HTERT RPE-1 (cell line): Measurements from ENCODE around the gene LRRK2.
"Not testable (repeated sequence)": the region's sequence is repeated elsewhere in the genome, so short reads cannot be mapped to it uniquely, and the experiment has no call there.

Source experiments
- in situ Hi-C: fragments of 300-500 bp; cut with MboI; formaldehyde crosslinking; loops from 4 replicates; pipeline ENCODE4 v1.14.3; 2020; ENCODE audit warnings: low sequenced_read_pairs

The LRRK2 gene

DNA sequence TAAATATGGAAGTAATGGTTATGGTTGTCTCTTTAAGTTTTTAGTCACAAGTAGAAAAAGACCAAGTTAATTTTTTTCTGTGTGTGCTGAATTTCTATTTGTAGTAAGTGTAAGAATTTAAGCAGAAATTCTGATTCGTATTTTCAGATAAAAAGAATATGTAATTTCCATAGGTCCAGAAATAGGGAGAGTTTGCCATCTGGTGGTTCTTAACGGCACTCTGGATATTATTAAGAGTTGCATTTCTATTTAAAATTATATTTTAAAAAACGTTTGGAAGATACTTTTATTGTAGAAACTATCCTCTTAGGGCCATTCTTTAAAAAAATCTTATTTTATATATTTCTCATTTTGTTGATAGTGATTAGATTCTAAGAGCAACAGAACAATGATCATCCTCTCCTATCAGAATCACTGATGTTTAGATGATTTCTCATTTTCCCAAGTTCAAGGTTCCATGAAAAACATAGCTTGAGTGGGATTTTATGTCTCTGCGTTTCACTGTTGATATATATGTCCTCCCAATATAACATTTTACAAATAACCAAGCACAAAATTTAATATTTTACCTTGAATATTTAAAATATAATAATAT, 88.3 kb downstream of the LRRK2 start:
- in situ Hi-C loops, result no loop called here

DNA sequence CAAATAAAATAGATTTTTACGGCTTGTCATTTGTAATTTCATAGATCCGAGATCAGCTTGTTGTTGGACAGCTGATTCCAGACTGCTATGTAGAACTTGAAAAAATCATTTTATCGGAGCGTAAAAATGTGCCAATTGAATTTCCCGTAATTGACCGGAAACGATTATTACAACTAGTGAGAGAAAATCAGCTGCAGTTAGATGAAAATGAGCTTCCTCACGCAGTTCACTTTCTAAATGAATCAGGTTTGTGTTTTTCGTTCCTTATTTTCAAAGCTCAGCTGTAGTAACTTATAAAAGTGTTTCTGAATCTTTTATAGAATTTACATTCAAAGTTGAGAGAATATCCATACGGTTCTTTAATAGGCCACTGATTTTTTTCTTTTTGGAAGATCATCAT, 89.1 kb downstream of the LRRK2 start:
- in situ Hi-C loops, result no loop called here

DNA sequence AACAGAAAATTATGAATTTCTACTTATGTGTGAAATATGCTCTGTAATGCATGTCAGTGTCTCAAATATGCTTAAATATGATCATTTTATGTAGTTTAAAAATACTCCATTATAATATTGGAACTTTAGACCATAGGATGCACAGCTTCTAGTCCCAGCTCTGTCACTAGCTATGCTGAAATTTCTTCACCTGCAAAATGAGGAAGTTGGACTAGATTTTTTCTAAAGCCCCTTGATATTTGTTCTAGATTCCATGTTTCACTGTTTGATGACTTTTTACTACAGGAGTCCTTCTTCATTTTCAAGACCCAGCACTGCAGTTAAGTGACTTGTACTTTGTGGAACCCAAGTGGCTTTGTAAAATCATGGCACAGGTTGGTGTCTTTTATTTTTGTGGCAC, 90.1 kb downstream of the LRRK2 start:
- in situ Hi-C loops, result no loop called here

DNA sequence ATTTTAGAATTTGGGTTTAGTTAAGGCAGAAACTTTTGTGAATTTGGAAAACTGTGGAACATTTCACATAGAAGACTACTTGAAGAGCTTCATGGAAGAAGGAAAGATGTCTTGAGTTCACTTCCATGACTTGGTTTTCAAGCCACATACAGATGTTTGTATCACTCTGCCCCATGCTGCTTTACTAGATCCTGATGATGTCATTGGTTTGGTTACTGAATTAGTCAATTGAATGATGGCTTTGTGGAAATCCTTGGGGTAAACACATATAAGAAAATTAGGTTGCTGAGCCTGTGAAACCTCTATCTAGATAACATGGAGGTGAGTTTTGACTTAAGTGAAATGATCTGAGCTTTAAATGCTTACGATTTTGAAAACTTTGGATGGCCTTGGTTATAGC, 90.6 kb downstream of the LRRK2 start:
- in situ Hi-C loops, result no loop called here

DNA sequence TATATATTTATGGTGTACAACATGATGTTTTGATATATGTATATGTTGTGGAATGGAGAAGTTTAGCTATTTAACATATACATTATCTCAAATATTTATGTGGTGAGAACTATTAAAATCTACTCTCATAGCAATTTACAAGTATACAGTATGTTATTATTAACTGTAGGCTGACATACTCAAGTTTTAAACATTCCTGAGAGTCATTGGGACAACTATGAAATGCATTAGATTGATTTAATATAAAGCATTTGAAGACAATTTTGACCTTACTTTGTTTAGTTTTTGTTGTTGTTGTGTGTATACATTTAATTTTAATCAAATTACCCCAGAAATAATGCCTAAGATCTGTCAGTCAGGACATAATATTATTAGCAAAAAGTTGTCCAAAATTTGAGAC, 99.5 kb downstream of the LRRK2 start:
- in situ Hi-C loops, result no loop called here

DNA sequence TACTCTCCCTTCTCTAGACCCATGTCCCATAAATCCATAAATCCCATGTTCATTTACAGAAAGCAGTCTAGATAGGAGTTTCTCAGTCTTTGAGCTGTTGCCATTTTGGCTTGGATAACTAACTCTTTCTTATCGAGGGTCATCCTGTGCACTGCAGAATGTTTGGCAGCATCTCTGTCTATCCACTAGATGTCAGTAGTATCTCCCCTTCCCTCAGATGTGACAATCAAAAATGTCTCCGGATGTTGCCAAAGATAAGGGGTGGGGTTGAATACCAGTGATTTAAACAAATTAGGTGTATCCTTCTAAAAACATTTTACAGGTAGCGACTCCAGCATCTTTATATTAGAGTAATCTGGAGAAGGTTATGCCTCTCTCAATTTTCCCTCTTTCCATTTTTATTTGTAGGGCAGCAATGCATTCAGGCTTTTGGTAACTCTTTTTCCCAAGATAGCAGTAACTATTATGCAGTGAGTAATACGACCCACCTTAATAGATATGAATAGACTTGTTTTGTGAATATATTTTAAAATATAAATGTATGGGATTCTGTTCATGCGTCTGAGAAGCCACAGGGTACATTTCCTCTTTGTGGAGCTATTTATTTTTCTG, 100.7 kb downstream of the LRRK2 start:
- in situ Hi-C loops, result no loop called here

DNA sequence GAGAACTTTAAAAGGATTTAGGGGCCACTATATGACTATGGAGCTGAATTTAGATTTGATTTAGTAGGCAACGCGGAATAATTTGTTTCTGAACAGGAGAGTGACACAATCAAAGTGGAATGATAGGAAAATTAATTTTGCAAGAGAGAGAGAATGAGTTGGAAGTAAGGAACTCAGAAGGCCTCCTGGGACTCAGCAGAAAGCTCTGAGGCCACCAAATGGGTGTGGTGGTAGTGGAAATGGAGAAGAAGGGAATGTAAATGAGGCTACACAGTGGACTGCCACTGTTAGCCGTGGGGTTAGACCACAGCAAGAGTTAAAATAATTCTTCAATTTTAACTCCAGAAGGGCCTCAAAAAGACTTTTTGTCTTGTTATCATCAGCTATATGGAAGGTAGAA, 102.7 kb downstream of the LRRK2 start:
- in situ Hi-C loops, result no loop called here

DNA sequence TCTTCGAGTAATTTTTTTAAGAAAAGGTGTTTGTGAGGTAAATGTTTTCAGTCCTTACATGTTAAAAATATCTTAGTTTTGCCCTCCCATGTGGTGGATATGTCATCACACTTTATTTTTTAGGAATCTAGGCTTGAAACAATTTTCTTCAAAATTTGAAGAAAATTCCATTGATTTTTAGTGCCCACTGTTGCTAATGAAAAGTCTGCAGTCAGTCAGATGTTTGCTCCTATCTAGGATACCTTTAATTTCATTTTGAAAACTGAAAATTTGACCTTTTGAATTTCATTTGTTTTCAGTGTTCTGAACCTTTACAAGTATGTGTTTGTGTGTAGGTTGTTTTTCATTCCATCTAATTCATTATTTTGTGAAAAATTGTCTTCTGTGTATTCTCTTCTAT, 105.4 kb downstream of the LRRK2 start:
- in situ Hi-C loops, result no loop called here

DNA sequence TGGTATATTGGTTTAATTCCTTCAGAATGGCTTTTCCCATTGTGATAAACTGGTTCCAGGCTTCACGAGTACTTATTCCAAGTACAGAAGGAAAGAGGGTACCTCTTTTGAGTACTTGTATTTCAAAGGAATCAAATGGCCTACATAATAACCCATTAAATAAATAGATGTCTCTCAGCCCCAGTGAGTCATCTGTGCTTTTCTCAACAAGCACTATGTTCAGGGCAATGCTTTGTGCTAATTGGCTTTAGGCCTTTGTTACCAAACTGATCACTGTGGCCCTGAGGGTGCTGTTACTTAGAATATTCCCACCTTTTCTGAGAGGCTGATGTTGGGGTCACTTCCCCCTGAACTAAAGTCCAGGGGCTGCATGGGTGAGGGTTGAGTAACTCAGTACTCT, 107.1 kb downstream of the LRRK2 start:
- in situ Hi-C loops, result no loop called here

DNA sequence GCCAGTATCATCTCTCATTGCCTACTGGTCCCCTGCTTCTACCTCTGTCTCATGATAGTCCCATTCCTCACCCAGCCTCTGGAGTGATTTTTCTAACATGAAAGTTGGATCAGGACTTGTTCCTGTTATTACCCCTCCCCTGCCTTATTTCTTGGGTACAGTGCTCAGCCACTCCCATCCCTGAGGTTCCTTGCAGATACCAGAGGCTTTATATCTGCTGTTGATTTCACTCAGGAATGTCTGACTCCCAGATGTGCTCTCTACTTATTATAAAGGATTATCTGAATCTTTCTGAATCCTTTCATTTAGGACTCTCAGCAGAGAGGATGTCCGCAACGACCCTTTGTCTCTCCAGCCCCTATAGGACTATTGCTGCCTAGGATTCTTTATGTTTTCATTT, 111.2 kb downstream of the LRRK2 start:
- in situ Hi-C loops, result no loop called here

DNA sequence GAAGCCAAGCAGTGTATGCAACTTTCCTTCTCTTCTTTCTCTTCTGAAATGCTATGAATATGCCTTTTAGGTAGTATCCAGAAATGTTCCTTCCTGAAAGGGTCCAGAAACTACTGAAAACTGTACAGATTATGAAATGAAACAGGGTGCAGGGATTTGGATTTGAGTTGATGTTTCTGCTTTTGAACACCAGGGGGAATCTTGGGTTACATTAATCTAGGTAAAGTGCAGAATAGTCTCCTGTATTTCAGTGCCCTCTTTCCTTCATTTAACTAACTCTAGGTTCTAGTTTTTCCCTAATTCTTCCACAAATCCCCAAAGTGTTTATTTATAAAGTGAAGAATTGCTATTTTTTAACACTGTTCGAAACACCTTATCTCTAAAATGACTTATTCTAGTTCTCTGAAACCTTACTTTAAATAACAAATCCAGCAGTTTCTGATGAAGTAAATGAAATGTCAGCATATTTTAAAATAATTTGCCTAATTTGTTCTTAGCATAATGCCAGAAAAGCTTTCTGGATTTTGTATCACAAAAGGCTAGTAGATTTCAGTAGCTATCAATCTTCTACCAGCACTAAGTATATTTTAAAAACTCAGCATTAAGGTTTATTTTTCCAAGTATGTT, 111.9 kb downstream of the LRRK2 start:
- in situ Hi-C loops, result no loop called here

DNA sequence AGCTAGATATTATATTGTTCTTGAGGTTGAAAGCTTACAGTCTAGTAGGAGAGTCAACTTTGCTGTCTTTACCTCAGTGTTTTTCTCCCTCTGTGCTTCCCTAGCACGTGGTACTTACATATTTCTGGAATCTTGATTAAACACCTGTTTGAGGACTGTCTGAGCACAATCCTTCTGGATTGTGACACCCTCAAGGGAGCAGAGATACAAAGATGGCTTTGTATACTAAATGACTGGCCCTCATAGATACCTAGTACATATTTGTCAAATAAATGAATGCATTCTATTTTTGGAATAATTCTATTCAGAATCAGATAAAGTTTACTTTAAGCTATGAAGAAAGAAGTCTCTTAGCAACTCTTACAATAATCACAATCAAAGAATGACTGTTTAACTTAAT, 113.3 kb downstream of the LRRK2 start:
- in situ Hi-C loops, result no loop called here

DNA sequence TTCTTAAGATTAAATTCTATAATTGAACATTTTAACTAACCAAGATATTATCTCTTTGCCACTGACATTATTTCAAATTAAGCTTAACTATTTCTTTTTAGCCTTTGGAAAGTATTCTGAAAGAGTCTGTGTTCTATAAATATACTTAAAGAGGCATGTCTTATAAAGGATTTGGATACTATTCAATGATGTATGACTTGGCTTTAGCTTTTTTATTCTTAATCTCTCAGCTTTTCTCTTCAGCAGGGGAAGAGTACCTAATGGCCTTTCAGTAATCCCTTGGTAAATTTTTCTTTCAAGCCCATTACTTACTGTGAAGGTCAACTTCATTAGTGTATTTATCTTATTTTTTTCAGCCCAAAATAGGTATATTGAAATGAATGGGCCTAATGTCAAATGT, 113.8 kb downstream of the LRRK2 start:
- in situ Hi-C loops, result no loop called here

DNA sequence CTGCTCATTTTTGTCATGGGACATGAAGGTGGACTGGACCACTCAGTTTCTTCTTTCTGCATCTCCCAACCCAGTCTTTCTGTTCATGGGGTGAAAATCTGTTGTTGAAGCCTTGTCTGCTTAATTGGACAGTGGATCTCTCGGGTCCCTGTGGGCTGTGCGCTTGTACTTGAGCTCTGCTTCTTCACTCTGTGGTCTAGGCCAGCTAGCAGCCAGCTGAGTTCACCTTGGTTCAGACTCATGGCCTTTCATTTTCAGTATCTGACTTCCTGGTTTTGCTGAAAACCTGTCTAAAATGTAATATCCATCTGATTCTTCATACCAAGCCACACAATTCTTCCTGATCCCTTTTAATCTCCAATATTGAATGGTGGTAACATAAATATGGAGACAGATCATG, 117.2 kb downstream of the LRRK2 start:
- in situ Hi-C loops, result no loop called here

DNA sequence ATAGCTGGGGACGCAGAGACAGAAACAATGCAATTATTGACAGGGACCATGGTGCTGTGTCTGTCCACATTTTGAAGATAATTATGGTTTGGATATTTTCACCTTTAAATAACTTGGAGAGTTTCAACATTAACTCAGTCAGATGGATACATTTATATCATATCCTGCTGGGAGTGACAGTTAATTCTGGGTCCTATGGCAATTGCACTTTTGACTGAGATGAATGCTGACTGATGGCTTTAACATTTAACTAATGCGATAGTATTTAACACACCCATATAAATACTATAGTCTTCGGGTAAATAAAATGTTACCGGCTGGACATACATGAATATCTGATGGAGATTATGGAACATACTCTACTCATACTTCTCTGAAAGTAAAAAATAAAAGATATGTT, 118.3 kb downstream of the LRRK2 start:
- in situ Hi-C loops, result no loop called here

DNA sequence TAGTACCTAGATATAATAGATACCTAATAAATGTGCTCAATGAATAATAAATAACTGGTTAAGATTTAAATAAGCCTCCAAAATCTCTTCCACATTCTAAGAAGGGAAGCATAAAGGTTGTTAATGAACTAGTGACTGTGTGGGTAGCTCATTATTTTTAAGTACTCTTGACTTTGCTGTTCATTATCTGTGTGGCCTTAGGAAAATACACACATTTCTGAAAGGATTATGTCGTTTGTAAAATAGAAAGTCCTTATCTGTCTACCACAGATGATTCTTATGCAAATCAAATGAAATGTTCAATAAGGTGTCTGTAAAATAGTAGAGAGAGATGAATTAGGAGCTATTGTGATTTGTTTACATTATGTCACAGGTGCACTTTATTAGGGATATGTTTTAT, 119.5 kb downstream of the LRRK2 start:
- in situ Hi-C loops, result no loop called here

DNA sequence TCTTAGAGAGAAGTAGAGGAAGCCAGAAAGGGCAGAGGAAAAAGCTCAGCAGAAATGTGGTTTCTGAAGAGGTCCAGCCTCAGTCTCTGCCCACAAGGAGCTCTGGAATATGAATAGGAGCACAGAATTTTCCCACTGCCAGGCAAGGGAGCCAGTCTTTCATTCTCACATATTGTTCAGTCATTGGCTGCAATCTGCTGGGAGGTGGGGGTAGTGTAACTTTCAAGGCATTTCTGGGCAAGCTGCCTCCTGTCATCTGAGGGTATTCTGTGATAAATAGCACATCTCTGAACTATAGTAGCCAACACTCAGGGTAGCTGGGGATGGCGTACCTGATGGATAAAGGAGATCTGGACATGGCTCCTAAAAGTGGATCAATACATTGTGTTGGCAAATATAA, 127.2 kb downstream of the LRRK2 start:
- in situ Hi-C loops, result no loop called here

DNA sequence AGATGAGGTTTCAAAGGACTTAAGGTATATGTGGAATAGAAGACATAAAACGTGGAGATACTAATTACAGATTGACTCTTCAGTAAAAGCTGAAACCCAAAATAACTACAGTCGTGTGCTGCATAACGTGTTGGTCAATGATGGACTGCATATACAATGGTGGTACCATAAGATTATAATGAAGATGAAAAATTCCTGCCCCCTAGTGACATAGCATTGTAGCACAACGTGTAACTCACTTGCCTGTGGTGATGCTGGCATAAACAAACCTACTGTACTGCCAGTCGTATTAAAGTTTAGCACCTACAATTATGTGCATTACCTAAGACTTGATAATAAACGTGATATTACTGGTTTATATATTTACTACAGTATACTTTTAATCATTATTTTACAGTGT, 150.3 kb downstream of the LRRK2 start:
- in situ Hi-C loops, result no loop called here

DNA sequence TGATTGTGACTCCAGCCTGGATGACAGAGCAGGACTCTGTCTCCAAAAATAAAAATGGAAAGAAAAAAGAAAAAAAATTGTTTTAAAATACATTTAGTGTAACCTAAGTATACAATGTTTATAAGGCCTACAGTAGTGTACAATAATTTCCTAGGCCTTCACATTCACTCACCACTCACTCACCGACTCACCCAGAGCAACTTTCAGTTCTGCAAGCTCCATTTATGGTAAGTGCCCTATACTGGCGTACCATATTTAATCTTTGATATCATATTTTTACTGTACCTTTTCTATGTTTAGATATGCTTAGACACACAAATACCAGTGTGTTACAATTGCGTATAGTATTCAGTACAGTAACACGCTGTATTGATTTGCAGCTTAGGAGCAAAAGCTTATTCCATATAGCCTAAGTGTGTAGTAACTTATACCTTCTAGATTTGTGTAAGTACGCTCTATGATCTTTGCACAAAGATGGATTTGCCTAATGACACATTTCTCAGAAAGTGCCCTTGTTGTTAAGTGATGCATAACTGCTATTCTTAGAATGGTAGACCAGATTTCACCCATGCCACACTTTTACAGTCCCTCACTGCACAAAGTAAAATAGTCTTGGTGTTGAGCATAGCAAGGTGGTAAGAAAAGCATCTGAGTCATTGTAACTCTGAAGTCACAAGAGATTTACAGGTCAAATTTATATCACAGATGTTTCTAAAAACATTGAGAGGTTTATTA, 151.9 kb downstream of the LRRK2 start:
- in situ Hi-C loops, result no loop called here

DNA sequence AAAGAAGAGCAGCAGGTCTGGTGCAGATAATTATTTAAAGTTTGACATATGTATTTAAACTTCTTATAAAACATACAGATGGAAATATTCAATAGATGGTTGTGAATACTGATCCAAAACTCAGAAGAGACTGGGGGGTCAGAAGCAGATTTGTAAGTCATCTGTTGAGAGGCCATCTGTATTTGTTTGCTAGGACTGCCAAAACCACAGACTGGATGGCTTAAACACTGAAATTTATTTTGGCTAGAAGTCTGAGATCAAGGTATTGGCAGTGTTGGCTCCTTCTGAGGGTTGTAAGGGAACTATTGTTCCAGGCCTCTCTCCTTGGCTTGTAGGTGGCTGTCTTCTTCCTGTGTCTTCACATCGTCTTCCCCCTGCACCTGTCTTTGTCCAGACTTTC, 153.9 kb downstream of the LRRK2 start:
- in situ Hi-C loops, result no loop called here

DNA sequence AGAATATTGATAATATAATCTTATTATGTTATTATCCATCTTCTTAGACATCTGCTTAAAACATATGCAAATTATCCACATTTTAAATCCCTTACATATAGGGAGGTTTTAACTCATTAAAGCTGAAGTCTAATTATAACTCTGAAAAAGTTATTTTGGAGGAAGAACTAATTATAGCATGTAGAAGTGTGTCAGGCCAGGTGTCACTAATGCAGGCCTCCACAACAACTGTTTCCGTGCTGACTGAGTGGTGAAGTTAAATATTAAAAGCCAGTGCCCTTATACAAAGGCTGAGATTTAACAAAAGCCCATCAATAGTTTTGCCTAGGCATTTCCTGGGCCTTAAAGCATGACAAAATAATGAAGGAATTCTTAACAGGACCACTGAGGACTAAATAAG, 157.4 kb downstream of the LRRK2 start:
- in situ Hi-C loops, result no loop called here

DNA sequence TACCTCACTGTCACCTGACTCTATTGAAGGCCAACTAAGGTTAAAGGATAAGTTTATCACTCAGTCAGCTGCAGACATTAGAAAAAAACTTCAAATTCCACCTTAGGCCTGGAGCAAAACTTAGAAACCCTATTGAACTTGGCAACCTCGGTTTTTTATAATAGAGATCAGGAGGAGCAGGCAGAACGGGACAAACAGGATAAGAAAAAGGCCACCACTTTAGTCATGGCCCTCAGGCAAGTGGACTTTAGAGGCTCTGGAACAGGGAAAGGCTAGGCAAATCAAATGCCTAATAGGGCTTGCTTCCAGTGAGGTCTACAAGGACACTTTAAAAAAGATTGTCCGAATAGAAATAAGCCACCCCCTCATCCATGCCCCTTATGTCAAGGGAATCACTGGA, 162.5 kb downstream of the LRRK2 start:
- in situ Hi-C loops, result not testable (repeated sequence)
